Measurements from ENCODE around the gene ZNF367. TPM values are rescaled to one million over a fixed set of nuclear protein-coding genes. Genes with fewer than 3 reads are reported as not detected.

The ZNF367 gene
- total RNA-seq, 4 donors from 2014 or later: 2.5 to 4.3 (median 3.1) TPM

DNA sequence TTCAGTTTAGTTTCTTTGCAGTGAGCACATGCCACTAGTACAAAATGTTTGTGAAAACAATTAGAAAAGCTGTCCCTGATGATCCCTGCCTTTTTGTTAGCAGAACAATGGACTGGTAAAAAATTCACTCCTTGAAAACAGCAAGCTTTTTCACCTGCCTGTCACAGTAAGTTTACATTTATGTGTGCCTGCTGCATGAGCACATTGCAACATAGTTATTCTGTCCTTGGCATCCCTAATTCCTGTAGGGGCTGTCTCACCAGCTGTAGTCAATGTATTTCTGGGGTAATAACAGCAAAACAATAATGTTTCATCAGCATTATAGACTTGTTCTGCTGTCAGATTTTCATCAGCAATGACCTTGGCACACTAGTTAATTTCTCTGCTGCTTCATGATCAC, 11.6 kb upstream of the ZNF367 start:
- Histone ChIP-seq H3K27ac (no peak overlapping the region), H3K27me3 (no peaks in the 10 kb centered on the region), H3K36me3 (no peaks in the 10 kb centered on the region), H3K4me1 (no peaks in the 10 kb centered on the region), H3K9me3 (peaks cover 0 to 1% (median 0%) of the 10 kb centered on the region in 4 donors), H3K4me3 (no peak overlapping the region)
- TF ChIP-seq POLR2A (IDR thresholded peaks at IDR 0.05) (no peak), EP300 (IDR thresholded peaks at IDR 0.05) (no peak)
- TF ChIP-seq, protein P1, sequence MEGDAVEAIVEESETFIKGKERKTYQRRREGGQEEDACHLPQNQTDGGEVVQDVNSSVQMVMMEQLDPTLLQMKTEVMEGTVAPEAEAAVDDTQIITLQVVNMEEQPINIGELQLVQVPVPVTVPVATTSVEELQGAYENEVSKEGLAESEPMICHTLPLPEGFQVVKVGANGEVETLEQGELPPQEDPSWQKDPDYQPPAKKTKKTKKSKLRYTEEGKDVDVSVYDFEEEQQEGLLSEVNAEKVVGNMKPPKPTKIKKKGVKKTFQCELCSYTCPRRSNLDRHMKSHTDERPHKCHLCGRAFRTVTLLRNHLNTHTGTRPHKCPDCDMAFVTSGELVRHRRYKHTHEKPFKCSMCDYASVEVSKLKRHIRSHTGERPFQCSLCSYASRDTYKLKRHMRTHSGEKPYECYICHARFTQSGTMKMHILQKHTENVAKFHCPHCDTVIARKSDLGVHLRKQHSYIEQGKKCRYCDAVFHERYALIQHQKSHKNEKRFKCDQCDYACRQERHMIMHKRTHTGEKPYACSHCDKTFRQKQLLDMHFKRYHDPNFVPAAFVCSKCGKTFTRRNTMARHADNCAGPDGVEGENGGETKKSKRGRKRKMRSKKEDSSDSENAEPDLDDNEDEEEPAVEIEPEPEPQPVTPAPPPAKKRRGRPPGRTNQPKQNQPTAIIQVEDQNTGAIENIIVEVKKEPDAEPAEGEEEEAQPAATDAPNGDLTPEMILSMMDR (IDR thresholded peaks at IDR 0.05): no peak
- DNase-seq (ENCODE audit: low spot score in 2 of 2): no peak

DNA sequence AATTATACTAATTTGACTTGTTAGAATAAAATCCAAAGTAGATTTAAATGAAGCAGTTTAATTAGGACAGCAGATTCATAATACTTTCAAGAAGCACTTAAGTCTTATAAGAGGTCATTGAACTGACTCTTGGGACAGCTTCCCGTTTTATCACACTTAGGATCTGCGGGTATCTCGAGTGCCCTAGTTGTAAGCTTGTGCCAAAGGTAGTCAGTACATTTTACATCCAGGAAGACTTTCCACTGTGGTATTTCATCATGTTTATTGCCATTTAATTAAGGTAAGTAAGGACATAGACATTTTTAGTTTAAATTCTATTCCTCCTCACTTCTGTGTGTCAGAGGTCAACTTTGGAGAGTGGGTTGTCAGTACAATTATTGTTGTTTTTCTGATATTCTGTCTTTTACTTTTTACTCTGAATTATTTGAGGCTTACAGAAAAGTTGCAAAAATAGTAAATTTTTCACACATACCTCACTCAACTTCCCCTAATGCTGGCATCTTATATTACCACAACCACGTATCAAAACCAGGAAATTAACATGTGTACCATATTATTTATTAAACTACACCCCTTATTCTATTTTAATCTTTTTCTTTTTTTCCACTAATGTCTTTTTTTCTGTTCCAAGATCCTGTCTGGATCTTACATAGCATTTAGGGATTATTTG, 7.5 kb upstream of the ZNF367 start:
- Histone ChIP-seq H3K9me3 (no peaks in the 10 kb centered on the region), H3K27ac (no peak overlapping the region), H3K4me3 (no peak overlapping the region), H3K27me3 (no peaks in the 10 kb centered on the region), H3K4me1 (peaks cover 4 to 9% (median 8%) of the 10 kb centered on the region in 4 donors), H3K36me3 (no peaks in the 10 kb centered on the region)
- DNase-seq (ENCODE audit: low spot score in 2 of 2): no peak
- TF ChIP-seq POLR2A (IDR thresholded peaks at IDR 0.05): no peak
- TF ChIP-seq, protein P1 (IDR thresholded peaks at IDR 0.05): no peak
- TF ChIP-seq EP300 (IDR thresholded peaks at IDR 0.05): no peak
- WGBS, 2 donors: 74 to 84% methylated on average over 4 of the region's 4 CpGs

DNA sequence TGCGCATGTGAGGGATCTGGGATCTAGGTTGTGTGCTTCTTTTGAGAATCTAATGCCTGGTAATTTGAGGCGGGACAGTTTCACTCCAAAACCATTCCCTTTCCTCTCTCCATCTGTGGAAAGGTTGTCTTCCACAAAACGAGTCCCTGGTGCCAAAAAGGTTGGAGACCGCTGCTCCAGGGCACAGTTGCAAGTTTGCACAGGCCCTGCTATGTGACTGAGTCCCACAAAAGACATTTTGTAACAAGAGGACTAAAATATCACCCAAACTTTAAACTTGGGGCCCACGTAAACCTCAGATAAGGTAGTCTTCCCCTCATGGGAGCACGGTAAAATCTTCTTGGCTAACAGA, 5.8 kb upstream of the ZNF367 start:
- no peak for DNase-seq (ENCODE audit: low spot score in 2 of 2)
- H3K4me3 ChIP-seq: no peak overlapping the region
- H3K36me3 ChIP-seq: no peaks in the 10 kb centered on the region
- H3K27me3 ChIP-seq: no peaks in the 10 kb centered on the region
- TF ChIP-seq POLR2A (IDR thresholded peaks at IDR 0.05) (no peak), EP300 (IDR thresholded peaks at IDR 0.05) (no peak)
- TF ChIP-seq, protein P1 (IDR thresholded peaks at IDR 0.05): no peak
- H3K4me1 ChIP-seq: peaks cover 6 to 23% (median 18%) of the 10 kb centered on the region in 4 donors
- H3K9me3 ChIP-seq: no peaks in the 10 kb centered on the region
- H3K27ac ChIP-seq: no peak overlapping the region
- WGBS, 2 donors: 83 to 84% methylated on average over 6 of the region's 6 CpGs

DNA sequence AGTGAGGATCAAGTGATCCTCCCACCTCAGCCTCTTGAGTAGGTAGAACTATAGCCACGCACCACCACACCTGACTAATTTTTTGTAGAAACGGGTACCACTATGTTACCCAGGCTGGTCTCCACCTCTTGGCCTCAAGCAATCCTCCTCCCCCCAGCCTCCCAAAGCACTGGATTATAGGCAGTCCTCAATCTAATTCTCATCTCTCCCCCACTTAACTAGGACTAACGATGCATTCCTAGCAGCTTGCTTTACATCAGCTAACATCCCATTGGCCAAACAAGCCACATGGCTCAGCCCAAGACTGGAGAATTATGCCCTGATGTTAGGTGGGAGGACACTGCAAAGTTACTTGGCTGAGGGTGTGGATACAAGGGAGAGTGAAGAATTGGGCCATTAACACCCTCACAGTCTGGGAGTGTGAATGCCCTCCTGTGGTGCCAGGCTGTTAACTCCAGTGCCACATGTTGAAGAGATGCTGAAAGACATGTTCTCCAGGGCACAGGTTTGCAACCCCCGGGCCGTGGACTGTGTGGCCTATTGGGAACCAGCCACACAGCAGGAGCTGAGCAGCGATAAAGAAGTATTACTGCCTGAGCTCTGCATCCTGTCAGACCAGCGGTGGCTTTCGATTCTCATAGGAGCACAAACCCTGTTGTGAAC, 5.3 kb upstream of the ZNF367 start:
- Histone ChIP-seq H3K9me3 (no peaks in the 10 kb centered on the region), H3K27me3 (no peaks in the 10 kb centered on the region), H3K4me3 (no peak overlapping the region), H3K4me1 (peaks cover 6 to 23% (median 18%) of the 10 kb centered on the region in 4 donors), H3K36me3 (no peaks in the 10 kb centered on the region), H3K27ac (no peak overlapping the region)
- 63 to 64% methylated on average over 8 of the region's 8 CpGs for WGBS, 2 donors
- no peak for DNase-seq (ENCODE audit: low spot score in 2 of 2)
- TF ChIP-seq POLR2A (IDR thresholded peaks at IDR 0.05): no peak
- TF ChIP-seq EP300 (IDR thresholded peaks at IDR 0.05): no peak

DNA sequence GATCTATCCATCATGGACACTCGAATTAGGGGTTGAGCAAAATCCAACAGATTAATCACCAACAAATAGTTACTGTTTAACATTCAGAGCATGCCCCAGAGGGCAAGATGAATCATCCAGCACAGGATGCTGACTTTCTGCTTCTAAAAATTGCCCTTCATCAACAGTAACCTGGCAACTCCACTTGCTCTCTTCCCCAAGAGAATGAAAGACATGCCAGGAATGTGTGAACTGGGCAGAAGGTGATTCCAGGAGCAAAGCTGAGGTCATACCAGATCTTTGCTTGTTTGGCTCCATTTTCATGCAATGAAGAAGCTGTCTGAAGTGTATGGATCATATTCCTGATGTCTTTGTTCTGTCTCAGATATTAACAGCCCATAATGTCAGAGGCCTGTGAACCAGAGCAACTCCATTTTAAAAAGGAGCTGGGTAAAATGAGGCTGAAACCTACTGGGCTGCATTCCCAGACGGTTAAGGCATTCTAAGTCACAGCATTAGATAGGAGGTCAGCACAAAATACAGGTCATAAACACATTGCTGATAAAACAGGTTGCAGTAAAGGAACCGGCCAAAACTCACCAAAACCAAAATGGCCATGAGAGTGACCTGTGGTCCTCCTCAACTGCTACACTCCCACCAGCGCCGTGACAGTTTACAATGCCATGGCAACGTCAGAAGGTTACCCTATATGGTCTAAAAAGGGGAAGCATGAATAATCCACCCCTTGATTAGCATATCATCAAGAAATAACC, 2.5 kb upstream of the ZNF367 start:
- 30 to 40% methylated on average over 6 of the region's 6 CpGs for WGBS, 2 donors
- Histone ChIP-seq H3K36me3 (no peaks in the 10 kb centered on the region), H3K4me1 (peaks cover 6 to 33% (median 25%) of the 10 kb centered on the region in 4 donors), H3K27ac (peak overlapping the region; percentile 97 to 100 (median 100)), H3K27me3 (no peaks in the 10 kb centered on the region), H3K4me3 (no peak overlapping the region), H3K9me3 (no peaks in the 10 kb centered on the region)
- TF ChIP-seq EP300 (IDR thresholded peaks at IDR 0.05) (peak; percentile 74 to 91), POLR2A (IDR thresholded peaks at IDR 0.05) (no peak)
- TF ChIP-seq, protein P1 (IDR thresholded peaks at IDR 0.05): no peak
- DNase-seq (ENCODE audit: low spot score in 2 of 2): peak in 1 of 2 donors; percentile 65
